Transverse colon (tissue), 3 donors: ENCODE data around the gene PAK1.
A peak's percentile ranks its signal among the peaks of the same experiment; 100 is the strongest.

Experiments
- CTCF ChIP-seq, 5 experiments: fragments of 200-600 bp in 3 of 5; fragments of 450-650 bp in 2 of 5; sonication (generic) in 3 of 5; IDR thresholded peaks; 1 replicate in 2 of 5; 2 replicates in 3 of 5; pipeline ENCODE4 v1.5.1; 2016 to 2017; ENCODE audit warnings: antibody characterized with exemption in 5 of 5, inconsistent platforms in 3 of 5, mild to moderate bottlenecking in 2 of 5, moderate library complexity in 1 of 5
- POLR2A ChIP-seq: fragments of 450-650 bp; IDR thresholded peaks from one replicate; pipeline ENCODE4 v1.6.1; 2016; ENCODE audit warnings: antibody characterized with exemption, mild to moderate bottlenecking, moderate library complexity

DNA sequence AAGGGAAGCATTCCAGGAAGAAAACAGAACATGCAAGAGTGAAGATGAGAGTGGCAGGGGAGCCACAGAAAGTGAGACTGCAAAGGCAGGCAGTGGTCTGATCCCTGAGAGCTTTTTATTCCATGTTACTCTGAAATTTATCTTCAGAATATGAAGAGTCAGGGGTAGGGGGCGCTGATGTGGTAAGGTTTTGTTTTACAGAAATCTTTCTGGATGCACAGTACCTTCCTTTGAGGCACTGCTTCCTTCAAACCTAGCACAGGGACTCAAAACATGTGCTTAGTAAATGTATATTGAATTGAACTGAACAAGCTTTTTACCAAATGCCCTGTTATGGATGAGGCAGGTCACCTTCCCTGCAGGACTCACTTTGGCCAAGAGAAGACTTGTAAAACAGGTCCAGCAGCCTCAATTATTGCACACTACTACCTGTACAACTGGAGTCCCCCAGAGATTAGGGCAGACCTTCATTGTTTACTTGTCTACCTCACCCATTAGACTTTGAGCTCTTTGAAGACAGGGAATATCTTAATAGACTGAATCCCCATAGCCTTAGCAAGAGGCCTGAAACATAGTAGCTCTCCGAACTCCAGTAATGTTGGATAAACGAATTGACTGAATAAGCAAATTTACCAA, 2.2 kb downstream of the PAK1 start:
- TF ChIP-seq CTCF (IDR thresholded peaks at IDR 0.05) (peak in 1 of 5 experiments; percentile 30), POLR2A (peak; percentile 85)
